CD4-positive, alpha-beta T cell treated with Interleukin-4 for 4 hours (primary cell): ENCODE measurements around the gene G6PC1.
A peak's percentile ranks its signal among the peaks of the same experiment; 100 is the strongest.
"Not testable (repeated sequence)": the region's sequence is repeated elsewhere in the genome, so short reads cannot be mapped to it uniquely, and the experiment has no call there.

ENCODE experiments used
- DNase-seq: peaks from one replicate; pipeline ENCODE4 v3.0.0-alpha.2; 2020

The G6PC1 gene

GRCh38 chr17:42904110-42904469, 3.5 kb downstream of the G6PC1 start:
- DNase-seq = no peak

- DNase-seq = no peak
Measured at GRCh38 chr17:42906772-42907446, 6.3 kb downstream of the G6PC1 start.

- no peak for DNase-seq
Measured at GRCh38 chr17:42908872-42909700, 8.5 kb downstream of the G6PC1 start.

GRCh38 chr17:42913522-42913921, 12.9 kb downstream of the G6PC1 start:
- DNase-seq = no peak

GRCh38 chr17:42913981-42914617, 13.5 kb downstream of the G6PC1 start:
- no peak for DNase-seq

- not testable (repeated sequence) for DNase-seq
Measured at GRCh38 chr17:42915288-42915687, 14.7 kb downstream of the G6PC1 start.

- not testable (repeated sequence) for DNase-seq
Measured at GRCh38 chr17:42916388-42917235, 16.0 kb downstream of the G6PC1 start.

- no peak for DNase-seq
Measured at GRCh38 chr17:42917236-42917603, 16.6 kb downstream of the G6PC1 start.

GRCh38 chr17:42918902-42919521, 18.4 kb downstream of the G6PC1 start:
- no peak for DNase-seq

GRCh38 chr17:42919522-42920077, 19.0 kb downstream of the G6PC1 start:
- DNase-seq = not testable (repeated sequence)

- DNase-seq = no peak
Measured at GRCh38 chr17:42920106-42920900, 19.7 kb downstream of the G6PC1 start.

- no peak for DNase-seq
Measured at GRCh38 chr17:42920922-42921321, 20.3 kb downstream of the G6PC1 start.

GRCh38 chr17:42922294-42922693, 21.7 kb downstream of the G6PC1 start:
- DNase-seq = no peak

GRCh38 chr17:42923472-42923871, 22.9 kb downstream of the G6PC1 start:
- DNase-seq = not testable (repeated sequence)

- DNase-seq = no peak
Measured at GRCh38 chr17:42924891-42925290, 24.3 kb downstream of the G6PC1 start.

GRCh38 chr17:42928714-42929496, 28.3 kb downstream of the G6PC1 start:
- DNase-seq = peak; percentile 27

GRCh38 chr17:42929497-42929844, 28.9 kb downstream of the G6PC1 start:
- no peak for DNase-seq

GRCh38 chr17:42937712-42938596, 37.4 kb downstream of the G6PC1 start:
- DNase-seq = no peak

- no peak for DNase-seq
Measured at GRCh38 chr17:42944211-42944610, 43.6 kb downstream of the G6PC1 start.

- DNase-seq = no peak
Measured at GRCh38 chr17:42946812-42947211, 46.2 kb downstream of the G6PC1 start.
